ENCODE results near the gene MAK.
"Not testable (repeated sequence)": the region's sequence is repeated elsewhere in the genome, so short reads cannot be mapped to it uniquely, and the experiment has no call there.

DNA sequence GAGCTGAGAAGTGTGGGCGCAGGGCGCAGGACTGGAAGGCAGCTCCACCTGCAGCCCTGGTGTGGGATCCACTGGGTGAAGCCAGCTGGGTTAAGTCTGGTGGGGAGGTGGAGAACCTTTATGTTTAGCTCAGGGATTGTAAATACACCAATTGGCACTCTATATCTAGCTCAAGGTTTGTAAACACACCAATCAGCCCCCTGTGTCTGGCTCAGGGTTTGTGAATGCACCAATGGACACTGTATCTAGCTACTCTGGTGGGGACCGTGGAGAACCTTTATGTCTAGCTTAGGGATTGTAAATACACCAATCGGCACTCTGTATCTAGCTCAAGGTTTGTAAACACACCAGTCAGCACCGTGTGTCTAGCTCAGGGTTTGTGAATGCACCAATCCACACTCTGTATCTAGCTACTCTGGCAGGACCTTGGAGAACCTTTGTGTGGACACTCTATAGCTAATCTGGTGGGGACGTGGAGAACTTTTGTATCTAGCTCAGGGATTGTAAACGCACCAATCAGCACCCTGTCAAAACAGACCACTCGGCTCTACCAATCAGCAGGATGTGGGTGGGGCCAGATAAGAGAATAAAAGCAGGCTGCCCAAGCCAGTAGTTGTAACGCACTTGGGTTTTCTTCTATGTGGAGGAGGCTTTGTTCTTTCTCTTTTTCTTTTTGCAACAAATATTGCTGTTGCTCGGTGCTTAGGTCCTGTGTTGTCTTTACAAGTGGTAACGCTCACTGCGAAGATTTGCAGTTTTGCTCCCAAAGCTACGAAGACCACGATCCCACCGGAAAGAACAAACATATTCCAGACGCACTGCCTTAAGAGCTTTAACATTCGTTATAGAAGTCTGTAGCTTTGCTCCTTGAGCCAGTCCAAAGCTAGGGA lies 117.1 kb downstream of the MAK start:
- TF ChIP-seq, protein P1, sequence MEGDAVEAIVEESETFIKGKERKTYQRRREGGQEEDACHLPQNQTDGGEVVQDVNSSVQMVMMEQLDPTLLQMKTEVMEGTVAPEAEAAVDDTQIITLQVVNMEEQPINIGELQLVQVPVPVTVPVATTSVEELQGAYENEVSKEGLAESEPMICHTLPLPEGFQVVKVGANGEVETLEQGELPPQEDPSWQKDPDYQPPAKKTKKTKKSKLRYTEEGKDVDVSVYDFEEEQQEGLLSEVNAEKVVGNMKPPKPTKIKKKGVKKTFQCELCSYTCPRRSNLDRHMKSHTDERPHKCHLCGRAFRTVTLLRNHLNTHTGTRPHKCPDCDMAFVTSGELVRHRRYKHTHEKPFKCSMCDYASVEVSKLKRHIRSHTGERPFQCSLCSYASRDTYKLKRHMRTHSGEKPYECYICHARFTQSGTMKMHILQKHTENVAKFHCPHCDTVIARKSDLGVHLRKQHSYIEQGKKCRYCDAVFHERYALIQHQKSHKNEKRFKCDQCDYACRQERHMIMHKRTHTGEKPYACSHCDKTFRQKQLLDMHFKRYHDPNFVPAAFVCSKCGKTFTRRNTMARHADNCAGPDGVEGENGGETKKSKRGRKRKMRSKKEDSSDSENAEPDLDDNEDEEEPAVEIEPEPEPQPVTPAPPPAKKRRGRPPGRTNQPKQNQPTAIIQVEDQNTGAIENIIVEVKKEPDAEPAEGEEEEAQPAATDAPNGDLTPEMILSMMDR (IDR thresholded peaks at IDR 0.05) = not testable (repeated sequence)
- TF ChIP-seq ZFX (IDR thresholded peaks at IDR 0.05; ENCODE audit: borderline replicate concordance) = not testable (repeated sequence)
